HG02870 (cell line): Measurements from ENCODE around the gene COL11A1.
"Not testable (repeated sequence)": the region's sequence is repeated elsewhere in the genome, so short reads cannot be mapped to it uniquely, and the experiment has no call there.

Source experiments
- ATAC-seq: cut with Tn5 transposase; IDR thresholded peaks from one replicate; pipeline ENCODE4 v1.9.1; 2021; ENCODE audit warnings: mild to moderate bottlenecking, moderate library complexity; ENCODE audit not compliant: unreplicated experiment

The COL11A1 gene

DNA sequence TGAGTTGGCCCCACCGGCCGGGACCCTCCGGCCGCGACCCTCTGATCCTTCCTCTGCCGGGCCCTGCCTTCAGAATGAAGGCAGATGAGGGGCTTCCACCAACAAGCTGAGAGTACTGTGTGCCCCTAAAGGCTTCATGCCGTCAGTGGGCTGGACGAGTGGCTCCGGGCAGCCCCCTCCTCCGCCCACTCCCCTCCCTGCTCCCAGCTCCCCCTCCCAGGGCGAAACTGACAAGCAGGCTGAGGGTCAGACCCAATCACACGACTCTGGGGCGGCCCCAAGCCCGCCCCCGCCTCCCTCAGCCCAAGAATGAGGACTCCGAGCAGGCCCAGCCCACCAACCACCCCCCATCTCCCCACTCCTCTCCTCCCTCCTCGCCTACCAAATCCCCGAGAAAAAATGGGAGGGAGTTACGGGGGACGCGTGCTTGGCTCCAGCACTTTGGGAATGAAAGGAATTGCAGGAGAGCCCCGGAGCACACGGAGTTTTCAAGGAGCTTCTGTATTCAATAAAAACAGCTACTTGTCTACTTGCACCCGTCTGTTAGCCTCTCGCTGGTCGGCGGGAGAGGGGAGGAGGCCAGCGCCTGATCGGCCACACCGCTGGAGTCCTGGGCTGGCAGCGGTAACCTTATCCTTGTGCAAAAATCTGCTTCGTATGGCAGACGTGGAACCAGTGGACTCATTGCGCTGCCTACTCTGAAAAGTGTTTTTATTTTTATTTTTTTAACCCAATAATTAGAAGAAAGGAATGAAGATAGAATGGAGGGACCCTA, at the start of gene COL11A1:
TSS of gene COL11A1 (minus strand) at position 147 of the 775 bp plus-strand sequence. CDS start 344 bp downstream, outside the sequence.
- no peak for ATAC-seq

DNA sequence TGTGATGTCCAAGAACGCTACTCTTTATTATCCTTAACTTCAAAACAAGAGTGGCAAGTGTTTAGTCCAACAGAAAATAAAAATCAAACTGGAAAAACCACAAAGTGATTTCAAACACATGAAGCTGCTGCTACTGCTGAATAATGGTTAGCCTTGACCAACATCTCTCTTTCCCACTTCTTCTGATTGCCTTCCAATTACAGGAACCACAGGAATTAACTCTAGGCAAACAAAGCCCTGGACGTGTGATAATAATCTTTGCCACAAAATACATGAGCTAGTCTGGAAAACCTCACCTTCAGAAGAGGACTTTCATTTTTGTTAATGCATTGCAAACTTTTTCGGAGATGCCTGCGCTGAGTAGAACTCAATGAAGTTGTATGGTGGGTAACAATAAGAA, 48.6 kb upstream of the COL11A1 start:
- ATAC-seq: no peak

DNA sequence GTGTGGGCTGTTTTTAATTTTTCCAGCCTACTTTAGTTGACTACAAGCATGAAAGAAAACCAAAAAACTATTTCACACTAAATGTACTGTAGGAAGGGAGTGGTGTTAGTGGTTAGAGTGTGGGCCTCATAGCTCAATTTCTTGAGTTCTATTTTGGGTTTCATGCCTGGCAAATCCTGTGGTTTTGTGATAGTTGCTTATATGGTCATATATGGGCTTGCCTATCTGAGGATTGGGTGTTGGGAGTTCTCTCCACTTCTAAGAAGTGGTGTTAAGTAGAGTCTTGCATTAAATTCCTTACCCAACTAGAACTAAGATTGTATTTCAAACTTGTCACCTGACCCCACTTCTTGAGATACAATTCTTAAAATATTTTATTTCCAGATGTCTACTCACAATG, 37.8 kb upstream of the COL11A1 start:
- no peak for ATAC-seq

- ATAC-seq: no peak
Measured at GRCh38 chr1:103145449-103145848, 37.1 kb upstream of the COL11A1 start.

DNA sequence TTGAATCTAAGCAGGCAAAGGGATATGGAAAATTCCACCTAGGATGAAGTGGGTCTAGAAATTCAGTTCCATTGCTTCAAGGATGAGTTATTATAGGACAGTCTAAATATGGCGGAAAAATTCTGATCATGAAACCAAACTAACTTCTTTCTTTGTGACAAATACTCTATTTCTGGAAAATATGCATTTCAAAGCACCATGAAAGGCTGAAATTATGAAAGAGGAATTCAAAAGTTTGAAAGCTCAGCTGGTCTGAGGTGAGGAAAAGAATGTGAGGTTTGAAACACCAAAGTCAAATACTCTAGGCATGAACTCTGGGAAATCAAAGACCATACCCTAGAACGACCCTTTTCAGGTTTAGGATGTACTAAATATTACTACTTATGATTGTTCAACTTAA, 36.4 kb upstream of the COL11A1 start:
- ATAC-seq: no peak

- no peak for ATAC-seq
Measured at GRCh38 chr1:103142461-103142860, 34.1 kb upstream of the COL11A1 start.

GRCh38 chr1:103129796-103130195, 21.5 kb upstream of the COL11A1 start:
- ATAC-seq: no peak

DNA sequence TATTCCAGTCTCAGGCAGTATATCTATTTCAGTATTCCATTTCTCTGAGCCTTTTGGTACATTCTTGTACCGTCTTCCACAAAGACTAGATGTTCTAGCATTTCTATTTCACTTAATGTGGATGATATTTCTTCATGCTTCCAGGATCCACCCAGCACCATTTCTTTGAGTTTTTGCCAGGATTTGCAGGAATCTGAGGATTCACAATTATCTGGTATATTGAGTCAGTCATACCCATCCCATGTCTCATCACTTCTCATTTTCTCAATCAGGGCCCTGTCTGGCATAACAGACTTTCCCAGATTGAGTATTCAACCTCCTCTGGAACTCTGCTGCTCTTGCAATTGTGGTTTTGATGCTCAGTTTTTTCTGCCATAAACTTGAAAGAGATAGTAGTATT, 20.9 kb upstream of the COL11A1 start:
- no peak for ATAC-seq

GRCh38 chr1:103128256-103128655, 19.9 kb upstream of the COL11A1 start:
- ATAC-seq: not testable (repeated sequence)

- no peak for ATAC-seq
Measured at GRCh38 chr1:103125219-103125618, 16.9 kb upstream of the COL11A1 start.

GRCh38 chr1:103122983-103123720, 14.8 kb upstream of the COL11A1 start:
- ATAC-seq: no peak

- ATAC-seq: no peak
Measured at GRCh38 chr1:103120981-103121380, 12.7 kb upstream of the COL11A1 start.

DNA sequence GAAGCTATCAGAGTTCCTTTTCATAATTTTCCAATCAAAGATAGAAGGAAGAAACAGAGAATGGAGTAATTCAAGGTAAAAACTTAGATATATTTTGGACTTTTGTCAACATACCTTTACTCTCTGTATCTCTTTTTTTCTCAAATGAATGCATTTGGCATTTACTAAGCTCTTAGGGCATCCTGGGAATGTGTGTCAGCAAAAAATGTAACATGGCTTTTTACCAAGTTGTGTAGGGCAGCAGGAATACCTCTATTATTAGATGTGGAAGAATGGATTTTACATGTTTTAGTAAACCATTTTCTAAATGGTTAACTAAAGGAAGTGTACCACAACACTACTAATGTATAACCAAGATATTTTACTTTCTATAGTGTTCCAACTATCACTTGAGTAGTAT, 4.2 kb upstream of the COL11A1 start:
- ATAC-seq: no peak

DNA sequence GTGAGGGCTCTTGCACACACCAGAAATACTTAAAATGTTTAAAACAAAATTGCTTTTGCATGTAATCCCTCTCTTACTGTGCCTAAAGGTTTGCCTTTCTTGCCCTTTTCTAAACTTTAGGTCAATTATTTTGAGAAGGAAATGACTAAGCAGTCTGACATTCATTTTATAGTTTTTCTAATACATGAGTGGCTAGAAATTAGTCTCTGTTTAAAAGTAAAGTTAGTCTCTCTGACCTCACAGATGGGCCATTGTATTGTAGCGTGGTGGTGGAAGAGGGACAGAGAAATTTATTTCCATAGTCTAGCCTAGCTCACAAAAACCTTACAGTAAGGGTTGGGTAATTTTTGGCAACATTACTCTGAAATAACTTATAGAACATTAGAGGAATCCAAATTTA, 3.6 kb upstream of the COL11A1 start:
- ATAC-seq: no peak

DNA sequence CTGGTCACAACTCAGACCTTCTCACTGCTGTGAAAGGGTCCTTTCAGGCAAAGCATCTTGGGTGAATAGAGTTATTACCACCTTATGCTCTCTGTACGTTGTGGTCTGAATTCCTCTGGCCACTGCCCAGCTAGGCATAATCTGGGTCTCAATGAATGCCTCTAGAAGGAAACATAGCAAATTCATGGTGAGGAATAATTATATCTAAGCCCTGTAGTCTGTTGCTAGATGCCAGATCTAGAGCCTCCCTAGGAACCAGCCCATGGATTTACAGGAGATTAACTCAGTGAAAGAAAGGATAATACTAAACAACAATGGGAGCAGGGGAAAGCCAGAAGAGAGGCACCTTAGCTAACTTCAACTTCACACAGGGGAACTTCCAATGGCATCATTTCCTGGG, 2.4 kb upstream of the COL11A1 start:
- ATAC-seq: no peak

GRCh38 chr1:103109311-103109920, 1.1 kb upstream of the COL11A1 start:
- no peak for ATAC-seq

- no peak for ATAC-seq
Measured at GRCh38 chr1:103107741-103108375, 464 bp downstream of the COL11A1 start.

DNA sequence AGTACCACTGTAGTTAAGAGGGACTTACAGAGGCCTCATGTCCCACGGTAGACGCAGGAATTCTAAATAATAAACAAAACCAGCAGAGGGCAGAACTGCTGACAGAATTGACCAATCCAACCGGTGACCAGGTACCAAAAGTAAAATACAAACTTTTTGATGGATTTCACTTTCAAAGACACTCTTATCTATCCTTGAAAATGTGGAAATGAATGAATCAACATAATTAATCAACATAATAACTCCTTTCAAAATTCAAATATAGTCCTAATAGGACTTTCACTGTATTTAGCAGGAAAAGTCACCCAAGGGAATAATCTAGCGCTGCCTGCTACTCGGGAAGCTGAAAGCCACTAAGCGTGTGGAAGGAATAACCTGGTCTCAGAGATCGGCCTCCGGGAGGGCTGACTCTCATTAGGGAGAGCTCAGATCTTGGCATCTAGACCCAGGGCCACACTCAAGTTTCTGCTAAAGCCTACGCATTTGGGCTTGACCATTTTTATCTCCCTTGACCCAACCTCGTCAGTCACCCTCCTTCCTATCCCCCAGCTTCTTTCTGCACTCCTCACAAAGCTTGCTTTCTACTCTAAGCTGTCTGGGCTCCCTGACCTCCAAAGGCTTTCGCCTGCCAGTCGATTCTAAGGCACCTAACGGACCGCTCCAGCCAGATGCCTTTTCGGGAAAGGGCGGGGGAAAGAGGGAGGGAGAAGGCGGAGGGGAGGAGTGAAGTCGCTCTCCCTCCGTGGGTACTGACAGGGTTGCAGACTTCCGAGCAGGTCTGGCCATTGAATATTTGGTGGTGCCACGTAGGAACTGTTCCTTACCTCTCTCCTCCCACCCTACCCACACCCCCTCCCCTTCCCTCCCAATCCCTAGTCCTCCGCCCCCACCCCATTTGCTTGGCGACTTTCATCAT, 1.6 kb downstream of the COL11A1 start:
- peak; percentile 86 for ATAC-seq

- ATAC-seq: no peak
Measured at GRCh38 chr1:103101399-103101798, 6.9 kb downstream of the COL11A1 start.

DNA sequence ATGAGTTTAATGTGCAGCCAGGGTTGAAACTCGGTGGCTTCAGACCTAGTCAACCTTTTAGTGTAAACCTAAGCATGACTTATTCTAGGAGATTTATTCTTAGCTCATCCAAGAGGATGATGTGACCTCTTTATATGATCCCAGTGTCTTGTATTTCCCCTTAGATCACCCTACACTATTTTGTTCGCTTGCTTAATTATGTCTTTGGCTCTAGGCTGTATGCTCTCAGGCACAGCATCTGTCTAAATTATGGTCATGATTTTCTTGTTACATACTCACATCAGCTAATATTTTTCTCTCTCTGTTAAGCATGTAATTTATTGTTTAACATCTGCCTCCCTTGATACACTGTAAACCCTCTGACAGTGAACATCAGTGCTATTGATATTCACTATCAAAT, 19.1 kb downstream of the COL11A1 start:
- no peak for ATAC-seq
